OCI-LY1 (cell line): ENCODE data around the gene DGCR6.

Source experiments
- CTCF ChIP-seq: fragments of 200-600 bp; sonication (generic), shearing (Covaris generic); IDR thresholded peaks from 2 replicates; pipeline ENCODE4 v1.5.1; 2017; ENCODE audit warnings: mild to moderate bottlenecking, antibody characterized with exemption, low read length, moderate library complexity, mixed read lengths
- EZH2 ChIP-seq: fragments of 200-600 bp; sonication (generic), shearing (Covaris generic); IDR thresholded peaks from 2 replicates; pipeline ENCODE4 v1.8.0; 2017; ENCODE audit warnings: borderline replicate concordance, mixed run types, mild to moderate bottlenecking, antibody characterized with exemption, low read length, moderate library complexity, mixed read lengths

GRCh38 chr22:18925368-18926064 lies 19.4 kb downstream of the DGCR6 start:
- no peak for TF ChIP-seq CTCF
- no peak for TF ChIP-seq EZH2
